HG02798 (cell line): ENCODE measurements around the gene PARD6G.

Source experiments
- ATAC-seq: cut with Tn5 transposase; IDR thresholded peaks from one replicate; pipeline ENCODE4 v1.9.1; 2021; ENCODE audit warnings: mild to moderate bottlenecking; ENCODE audit not compliant: unreplicated experiment, poor library complexity

The PARD6G gene

DNA sequence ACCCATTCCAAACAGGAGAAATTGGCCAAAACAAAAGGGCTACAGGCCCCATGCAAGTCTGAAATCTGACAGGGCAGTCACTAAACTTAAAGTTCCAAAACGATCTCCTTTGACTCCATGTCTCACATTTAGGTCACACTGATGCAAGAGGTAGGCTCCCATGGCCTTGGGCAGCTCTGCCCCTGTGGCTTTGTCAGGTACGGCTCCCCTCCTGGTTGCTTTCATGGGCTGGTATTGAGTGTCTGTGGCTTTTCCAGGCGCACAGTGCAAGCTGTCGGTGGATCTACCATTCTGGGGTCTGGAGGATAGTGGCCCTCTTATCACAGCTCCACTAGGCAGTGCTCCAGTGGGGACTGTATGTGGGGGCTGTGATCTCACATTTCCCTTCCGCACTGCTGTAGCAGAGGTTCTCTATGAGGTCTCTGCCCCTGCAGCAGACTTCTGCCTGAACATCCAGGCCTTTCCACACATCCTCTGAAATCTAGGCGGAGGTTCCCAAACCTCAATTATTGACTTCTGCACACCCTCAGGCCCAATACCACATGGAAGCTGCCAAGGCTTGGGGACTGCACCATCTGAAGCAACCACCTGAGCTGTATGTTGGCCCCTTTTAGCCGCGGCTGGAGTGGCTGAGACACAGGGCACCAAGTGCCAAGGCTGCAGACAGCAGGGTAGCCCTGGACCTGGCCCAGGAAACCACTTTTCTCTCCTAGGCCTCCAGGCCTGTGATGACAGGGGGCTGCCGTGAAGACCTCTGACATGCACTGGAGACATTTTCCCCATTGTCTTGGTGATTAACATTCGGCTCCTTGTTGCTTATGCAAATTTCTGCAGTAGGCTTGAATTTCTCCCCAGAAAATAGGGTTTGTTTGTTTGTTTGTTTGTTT is 28.7 kb downstream of the PARD6G start:
- no peak for ATAC-seq

- ATAC-seq = peak; percentile 76
Observed at GRCh38 chr18:80213182-80213581, 34.1 kb downstream of the PARD6G start.

DNA sequence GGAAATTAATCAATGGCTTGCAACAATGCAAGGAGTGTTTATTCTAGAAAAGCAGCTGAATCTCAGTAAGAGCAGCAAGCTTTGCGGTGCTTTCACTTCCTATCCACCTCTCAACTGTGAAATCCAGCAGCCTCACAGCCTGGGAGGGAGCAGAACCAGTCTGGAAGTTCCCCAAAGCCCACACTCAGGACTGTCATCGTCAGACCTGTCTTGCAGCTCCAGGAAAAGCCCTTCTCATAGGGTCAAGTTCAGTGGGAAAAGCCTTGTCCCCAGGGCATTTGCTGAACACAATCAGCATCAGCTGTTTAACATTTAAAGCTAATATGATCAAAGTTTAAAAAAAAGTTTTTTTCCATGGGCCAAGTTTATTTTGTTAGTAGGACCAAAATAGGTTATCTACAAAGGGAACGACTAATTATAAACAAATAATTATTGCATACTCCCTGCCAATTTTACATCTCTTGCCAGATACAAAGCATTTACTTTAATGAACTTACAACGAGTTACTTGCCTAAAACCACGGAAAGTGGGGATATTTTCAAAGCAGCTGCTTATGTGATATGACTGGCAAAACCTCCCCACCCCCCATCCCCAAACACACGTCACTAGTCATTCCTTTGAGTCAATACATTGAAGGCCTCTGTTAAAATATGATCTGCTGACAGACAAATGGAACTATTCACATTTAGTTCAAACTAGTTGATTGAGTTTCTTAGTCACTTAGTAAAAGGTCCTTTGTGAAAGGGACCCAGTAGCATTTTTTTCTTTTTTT is 36.8 kb downstream of the PARD6G start:
- ATAC-seq = peak; percentile 69

GRCh38 chr18:80208620-80209019 is 38.7 kb downstream of the PARD6G start:
- ATAC-seq = no peak

DNA sequence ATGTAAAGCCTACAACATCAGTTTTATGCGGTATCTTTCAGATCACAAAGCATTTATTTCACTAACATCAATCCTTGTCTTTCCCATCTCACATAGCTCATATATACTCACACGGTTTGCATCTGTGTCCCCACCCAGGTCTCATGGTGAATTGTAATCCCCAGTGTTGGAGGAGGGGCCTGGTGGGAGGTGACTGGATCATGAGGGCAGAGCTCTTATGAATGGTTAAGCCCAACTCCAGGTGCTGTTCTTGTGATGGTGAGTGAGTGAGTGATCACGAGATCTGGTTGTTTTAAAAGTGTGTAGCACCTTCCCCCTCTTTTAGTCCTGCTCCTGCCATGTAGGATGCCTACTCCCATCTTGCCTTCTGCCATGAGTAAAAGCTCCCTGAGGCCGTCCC is 42.0 kb downstream of the PARD6G start:
- no peak for ATAC-seq

DNA sequence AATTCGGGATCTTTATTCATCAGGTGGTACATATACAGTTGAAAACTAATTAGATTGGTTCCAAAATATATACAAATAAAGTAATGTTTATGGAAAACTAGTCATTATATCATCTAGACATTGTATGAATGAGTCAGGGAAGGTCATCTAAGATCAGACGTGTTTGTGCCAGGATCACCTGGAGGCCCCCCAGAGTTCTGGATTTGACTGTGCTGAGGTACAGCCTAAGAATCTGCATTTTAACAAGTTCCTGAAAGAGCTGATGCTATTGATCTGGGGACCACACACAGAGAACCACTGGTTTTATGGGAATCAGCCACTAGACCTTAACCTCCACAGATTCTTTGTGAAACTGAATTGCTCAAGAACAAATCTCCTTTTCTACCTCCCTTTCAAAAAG is 43.2 kb downstream of the PARD6G start:
- ATAC-seq = no peak

- no peak for ATAC-seq
Observed at GRCh38 chr18:80203249-80203648, 44.1 kb downstream of the PARD6G start.

DNA sequence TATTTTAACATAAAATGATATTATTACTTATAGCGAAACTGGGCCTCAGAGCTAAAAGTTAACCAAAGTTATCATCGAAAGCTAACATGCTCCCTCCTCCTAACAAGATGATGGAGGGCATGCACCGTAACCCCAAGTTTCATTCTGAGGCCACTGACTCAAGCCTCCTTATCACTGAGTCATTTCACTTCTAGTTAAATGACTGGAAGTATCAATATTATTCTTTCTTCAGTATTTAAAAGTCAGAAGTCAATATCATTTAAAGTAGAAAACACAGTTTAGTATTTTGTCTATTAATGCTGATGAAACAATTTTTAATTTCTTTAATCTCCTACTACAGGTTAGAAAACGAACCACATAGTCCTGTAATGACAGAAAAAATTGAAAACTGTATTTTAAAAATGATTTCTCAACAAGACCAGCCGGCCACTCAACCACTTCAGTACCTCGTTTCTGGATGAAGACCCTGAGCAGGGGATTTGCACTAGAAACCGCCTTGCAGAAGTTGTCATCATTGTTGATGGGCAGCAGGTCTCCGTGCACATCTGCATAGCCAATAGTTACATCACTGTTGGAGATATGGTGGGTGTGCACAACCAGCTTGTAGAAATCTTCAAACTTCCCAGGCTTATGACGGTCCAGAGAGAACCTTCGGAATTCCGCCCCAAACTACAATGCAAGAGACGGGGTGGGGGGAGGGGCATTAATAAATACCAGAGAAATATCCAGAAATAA is 44.9 kb downstream of the PARD6G start:
- ATAC-seq = peak; percentile 84

DNA sequence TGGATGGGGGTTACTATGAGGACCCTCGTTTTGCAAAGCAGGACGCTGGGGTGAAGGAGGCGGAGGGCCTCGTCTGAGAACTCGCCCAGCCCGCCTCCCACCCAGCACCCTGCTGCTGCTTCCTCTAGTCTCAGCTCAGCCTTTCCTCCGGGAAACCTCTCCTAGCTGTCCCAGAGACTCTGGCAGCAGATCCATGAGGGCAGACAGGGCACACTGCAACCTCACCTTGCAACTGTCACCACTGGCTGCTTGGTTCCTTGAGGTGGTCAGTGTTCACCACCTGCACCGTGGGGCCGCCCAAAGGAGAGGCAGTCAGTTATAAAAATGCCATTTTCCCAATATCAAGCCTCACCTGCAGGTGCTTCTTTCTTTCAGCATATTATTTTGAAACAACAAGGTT is 45.6 kb downstream of the PARD6G start:
- ATAC-seq = peak; percentile 15

DNA sequence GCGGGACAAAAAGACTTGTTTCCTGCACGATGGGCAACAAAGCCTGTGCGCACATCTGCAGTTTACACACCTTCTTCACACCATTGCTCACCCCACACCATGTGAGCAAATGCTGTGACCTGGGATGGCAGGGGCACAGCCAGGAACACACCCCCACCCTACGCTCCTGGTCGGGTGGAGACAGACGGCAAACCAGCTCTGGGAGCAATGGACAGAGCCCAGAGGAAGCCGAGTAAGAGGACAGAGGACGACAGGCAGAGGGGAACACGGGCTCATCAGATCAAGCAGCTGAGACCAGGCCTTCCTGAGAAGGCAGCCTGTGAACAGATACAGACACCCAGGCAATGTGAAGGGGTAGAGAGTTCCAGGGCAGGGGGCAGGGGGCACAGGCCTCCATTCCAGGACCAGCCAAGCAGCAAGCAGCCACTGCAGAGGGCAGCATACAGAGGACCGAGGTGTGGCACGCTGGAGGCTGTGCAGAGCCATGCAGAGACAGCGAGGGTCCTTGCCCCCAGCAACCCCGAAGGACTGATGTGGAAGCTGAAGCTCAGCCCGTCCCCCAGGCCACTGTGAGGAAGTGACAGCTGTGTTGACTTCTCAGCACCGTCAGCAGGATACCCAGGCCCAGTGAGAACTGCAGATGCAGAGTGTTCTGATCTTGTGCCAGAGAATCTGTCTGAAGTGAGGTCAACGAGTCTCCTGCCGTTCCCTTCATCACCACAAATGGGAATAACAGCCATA is 46.2 kb downstream of the PARD6G start:
- no peak for ATAC-seq

- ATAC-seq = no peak
Observed at GRCh38 chr18:80200171-80200931, 47.0 kb downstream of the PARD6G start.

GRCh38 chr18:80198994-80199748 is 48.1 kb downstream of the PARD6G start:
- ATAC-seq = no peak

DNA sequence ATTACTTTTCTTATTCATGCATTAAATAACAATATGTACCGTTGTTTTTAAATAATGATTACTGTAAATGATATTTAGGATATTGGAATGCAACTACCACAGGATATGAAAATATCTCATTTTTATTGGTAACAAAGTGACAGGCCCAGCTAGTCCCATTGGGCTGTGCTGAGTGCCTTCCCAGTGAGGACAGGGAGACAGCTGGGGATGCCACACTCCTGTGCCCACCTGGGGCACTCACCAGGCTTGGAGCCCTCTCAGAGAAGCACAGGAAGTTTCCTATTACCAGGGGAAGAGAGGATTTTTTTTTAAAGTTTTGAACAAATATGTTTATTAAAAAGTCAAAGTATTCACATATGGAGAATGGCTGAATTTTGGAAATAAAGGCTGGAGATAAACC is 48.9 kb downstream of the PARD6G start:
- no peak for ATAC-seq

GRCh38 chr18:80197528-80197927 is 49.8 kb downstream of the PARD6G start:
- no peak for ATAC-seq

DNA sequence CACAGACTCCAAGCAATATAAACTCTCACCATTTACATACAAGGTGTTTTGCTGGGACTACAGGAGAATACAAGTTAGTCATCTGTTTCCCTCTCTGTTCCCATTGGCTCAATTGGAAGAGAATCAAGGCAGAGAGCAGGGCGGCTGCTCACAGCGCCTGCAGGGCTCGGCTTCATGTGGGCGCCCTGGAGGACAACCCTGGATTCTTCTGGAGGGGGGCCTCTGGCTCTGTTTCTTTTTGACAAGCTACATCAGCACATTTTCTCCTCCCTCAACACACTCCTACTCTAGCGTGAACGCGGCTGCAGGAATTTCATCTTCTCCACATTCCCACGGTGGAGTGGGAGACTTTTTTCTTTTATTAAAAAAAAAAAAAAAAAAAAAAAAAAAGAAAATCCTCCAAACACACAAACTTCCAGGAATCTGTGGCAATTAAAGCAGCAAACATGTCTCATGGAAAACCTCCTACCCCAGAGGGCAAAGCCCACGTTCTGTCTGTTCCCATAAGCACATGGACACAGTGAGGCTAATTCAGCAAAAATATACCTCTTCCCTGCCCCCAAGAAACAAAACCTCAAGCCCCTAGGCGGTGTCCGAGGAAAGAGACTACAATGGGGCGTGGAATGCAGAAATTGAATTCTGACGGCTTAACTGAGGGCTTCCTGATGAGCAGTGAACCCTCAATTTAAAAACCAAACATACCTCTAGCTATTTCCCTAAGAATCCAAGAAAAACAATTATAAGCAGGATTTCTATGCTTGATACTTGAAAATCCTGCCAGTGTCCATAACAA is 50.6 kb downstream of the PARD6G start:
- ATAC-seq = no peak

- peak; percentile 66 for ATAC-seq
Observed at GRCh38 chr18:80194874-80195570, 52.3 kb downstream of the PARD6G start.

DNA sequence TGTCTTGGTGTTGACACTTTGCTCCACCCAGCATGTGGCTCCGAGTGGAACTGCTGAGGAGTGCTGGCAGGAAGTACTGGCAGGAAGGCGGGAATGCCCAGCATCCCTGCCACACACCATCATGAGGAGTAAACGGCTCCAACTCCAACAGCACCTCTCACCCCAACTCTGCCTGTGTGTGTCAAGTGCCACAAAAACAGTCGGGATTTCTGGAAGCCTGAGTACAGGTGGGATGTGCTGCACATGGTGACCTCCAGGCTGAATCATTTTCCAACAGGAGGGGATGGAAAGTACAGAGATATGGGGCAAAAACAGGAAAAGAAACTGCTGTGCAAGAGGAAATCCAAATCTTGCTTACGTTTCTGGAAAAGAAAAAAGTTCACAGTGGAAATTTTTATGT is 53.6 kb downstream of the PARD6G start:
- ATAC-seq = no peak
